ENCODE measurements around the gene SMIM14.
"Not testable (repeated sequence)": the region's sequence is repeated elsewhere in the genome, so short reads cannot be mapped to it uniquely, and the experiment has no call there.

SMIM14 gene

DNA sequence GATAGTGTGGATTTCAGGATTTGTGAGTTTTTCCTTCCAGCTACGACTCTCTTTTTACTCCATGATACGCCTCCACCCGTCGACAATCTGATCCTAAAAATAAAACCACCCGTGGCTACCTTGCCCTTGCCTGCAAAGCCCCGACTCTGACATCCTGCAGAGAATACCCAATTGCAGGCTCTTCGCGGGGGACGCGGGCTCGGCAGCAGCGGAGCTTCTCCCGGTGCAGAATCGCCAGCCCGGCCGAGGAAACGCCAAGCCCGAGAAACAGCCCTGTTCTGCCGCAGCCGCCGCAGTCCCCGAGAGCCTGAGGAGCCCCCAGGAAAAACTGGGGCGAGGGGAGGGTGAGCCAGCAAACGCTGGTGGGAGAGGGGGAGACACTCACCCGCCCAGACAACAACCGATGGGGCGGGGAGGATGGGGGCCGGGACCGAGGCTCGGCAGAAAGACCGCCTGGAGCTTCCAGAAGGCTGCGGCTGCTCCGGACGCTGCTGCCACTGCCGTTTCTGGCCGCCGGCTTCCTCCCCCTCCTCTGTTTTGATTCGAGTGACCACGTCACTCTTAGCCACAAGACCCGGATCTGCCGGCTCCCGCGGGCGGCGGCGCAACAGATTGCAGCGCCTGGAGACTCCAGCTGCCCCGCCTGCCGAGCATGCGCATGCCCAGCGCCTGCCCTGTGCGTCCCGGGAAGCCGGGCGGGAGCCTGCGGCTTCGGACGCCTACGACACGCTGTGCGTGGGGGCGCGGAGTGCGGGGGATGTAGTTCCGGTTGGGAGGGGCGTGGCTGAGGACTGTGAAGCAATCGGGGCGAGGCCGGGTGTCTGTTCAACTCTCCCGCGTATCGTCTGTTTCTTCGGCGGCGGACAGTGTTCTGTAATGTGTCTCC lies at the start of gene SMIM14:
SMIM14 (minus strand) TSS at position 512 of the 886 bp plus-strand sequence. CDS start 33,720 bp downstream, outside the sequence.
- peak within 1 kb of the TSS; percentile 99 for H3K27ac ChIP-seq
- peak; percentile 17; the same call in 1 of the 2 replicates for TF ChIP-seq CTCF (conservative IDR thresholded peaks at IDR 0.05)

- H3K27ac ChIP-seq = no peak overlapping the region
- no peak for TF ChIP-seq CTCF (conservative IDR thresholded peaks at IDR 0.05)
Observed at GRCh38 chr4:39687014-39687413, 48.3 kb upstream of the SMIM14 start.

DNA sequence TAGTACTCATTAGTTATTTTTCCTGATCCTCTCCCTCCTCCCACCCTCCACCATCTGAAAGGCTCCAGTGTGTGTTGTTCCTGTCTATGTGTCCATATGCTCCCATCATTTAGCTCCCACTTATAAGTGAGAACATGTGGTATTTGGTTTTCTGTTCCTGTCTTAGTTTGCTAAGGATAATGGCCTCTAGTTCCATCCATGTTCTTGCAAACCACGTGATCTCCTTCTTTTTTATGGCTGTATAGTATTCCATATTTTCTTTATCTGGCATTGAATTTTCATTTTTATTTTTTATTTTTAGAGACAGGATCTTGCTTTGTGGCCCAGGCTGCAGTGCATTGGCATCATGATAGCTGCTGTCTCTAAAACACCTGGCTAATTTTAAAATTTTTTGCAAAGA lies 47.3 kb upstream of the SMIM14 start:
- H3K27ac ChIP-seq = no peak overlapping the region
- no peak for TF ChIP-seq CTCF (conservative IDR thresholded peaks at IDR 0.05)

DNA sequence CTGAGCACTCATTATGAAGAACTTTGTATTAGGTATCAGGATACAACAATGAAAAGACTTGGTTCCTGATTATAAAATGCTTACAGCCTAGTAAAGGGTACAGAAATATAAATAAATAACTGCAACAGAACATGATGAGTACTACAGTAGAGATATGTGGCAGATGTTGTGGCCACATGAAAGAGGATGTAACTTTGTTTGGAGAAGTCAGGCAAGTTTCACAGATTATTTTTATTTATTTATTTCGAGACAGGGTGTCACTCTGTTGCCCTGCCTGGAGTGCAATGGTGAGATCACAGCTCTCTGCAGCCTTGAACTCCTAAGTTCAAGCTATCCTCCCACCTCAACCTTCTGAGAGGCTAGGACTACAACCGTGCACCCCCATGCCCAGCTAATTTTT lies 43.5 kb upstream of the SMIM14 start:
- no peak for TF ChIP-seq CTCF (conservative IDR thresholded peaks at IDR 0.05)
- no peak overlapping the region for H3K27ac ChIP-seq

DNA sequence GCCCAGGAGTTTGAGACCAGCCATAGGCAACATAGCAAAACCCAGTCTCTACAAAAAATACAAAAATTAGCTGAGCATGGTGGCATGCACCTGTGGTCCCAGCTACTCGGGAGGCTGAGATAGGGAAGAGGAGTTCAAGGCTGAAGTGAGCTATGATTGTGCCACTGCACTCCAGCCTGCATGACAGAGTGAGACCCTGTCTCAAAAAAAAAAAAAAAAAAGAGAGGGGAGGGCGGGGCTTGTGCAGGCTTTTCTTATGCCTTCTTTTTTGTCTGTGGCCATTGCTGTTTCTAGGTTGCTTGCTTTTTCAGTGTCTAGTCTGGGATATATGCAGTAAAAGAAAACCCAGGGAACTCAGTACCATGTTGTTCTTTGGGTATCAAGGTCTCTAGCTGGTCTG lies 42.3 kb upstream of the SMIM14 start:
- not testable (repeated sequence) for H3K27ac ChIP-seq

- H3K27ac ChIP-seq = not testable (repeated sequence)
Observed at GRCh38 chr4:39675681-39676080, 37.0 kb upstream of the SMIM14 start.

DNA sequence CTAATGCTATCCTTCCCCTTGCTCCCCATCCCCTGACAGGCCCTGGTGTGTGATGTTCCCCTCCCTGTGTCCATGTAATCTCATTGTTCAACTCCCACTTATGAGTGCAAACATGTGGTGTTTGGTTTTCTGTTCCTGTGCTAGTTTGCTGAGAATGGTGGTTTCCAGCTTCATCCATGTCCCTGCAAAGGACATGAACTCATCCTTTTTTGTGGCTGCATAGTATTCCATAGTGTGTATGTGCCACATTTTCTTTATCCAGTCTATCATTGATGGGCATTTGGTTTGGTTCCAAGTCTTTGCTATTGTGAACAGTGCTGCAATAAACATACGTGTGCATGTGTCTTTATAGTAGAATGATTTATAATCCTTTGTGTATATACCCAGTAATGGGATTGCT lies 31.6 kb upstream of the SMIM14 start:
- not testable (repeated sequence) for H3K27ac ChIP-seq

DNA sequence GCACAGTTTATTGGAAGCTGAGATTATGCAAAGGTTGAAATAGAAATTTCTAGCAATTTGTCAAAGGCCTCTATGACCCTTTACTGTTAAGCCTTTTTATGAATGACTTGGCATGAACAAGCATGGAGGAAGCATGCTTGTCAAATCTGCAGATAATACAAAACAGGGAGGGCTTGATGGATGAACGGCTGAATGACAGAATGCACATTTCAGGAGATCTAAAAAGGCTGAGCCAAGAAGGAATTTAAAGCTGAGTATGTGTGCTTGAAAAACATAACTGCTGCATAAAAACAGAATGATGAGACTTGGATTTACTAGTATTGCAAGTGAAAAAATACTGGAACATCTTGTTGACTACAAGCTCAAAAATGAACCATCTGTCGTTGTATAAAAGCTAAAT lies 30.2 kb upstream of the SMIM14 start:
- no peak for TF ChIP-seq CTCF (conservative IDR thresholded peaks at IDR 0.05)

GRCh38 chr4:39667706-39668105 lies 29.0 kb upstream of the SMIM14 start:
- no peak overlapping the region for H3K27ac ChIP-seq
- no peak for TF ChIP-seq CTCF (conservative IDR thresholded peaks at IDR 0.05)

More for the DNA sequence above, 30.2 kb upstream of the SMIM14 start:
- H3K27ac ChIP-seq = no peak overlapping the region
